ENCODE data around the gene HDAC4.

HDAC4 gene

DNA sequence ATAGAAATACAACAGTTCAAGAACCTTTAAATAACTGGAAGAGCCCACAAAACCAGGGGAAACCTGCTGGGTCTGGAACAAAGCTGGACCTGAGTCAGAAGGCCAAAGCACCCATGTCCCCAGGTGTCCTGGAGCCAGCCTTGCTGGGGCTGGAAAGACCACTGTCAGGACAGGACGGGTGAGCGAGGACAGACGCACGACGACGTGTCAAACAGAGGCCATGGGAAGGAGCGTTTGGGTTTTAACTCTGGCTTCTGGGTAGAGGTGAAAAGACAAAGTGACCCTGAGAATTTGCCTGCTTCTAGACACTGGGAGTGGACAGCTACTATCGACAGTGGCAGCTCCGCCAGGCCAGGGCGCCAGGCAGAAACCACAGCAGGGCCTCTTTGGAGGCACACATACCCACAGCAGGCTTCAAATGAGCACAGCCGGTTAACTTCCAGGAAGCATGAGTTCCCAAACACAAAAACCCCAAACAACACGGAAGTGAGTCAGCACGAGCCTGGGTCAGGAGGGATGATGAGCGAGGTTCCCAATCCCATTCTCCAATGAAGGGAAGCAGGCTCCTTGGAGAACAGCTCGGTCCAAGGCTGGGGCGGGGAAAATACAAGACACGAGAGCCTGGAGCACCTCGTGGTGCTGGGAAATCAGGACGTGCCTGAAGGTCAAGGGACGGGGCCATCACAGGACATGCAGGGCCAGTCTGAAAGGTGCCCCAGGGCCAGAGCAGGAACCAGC lies 344.9 kb downstream of the HDAC4 start (continued):
- TF ChIP-seq ZNF223 (tag by site-specific recombination; IDR thresholded peaks at IDR 0.05) (no peak), ZNF596 (tag by site-specific recombination; IDR thresholded peaks at IDR 0.05) (no peak)

DNA sequence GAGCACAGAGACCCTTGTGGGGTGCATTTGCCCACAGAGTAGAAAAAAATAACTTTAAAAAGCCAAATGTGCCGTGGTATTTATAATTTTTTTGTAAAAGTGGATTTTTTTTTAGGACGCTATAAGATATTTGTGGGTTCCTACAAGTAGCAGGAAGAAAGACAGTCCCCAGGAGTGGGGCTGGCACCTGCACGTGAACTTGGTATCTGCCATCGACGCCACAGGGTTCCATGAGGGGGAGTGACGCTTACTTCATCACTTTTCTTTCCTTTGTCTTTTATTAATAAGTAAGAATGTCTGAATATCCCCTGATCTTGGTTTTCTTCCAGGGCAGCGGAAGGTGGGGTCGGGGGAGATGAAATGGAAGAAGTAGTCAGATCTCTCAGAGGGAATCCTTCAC lies 345.9 kb downstream of the HDAC4 start:
- ChIA-PET CTCF (no interaction called here), POLR2A (no interaction called here)
- H3K27ac ChIP-seq (ENCODE audit: extremely low read depth, low read depth, low read length): no peak overlapping the region
- no peak overlapping the region for H3K4me3 ChIP-seq (ENCODE audit: low read depth, low read length)
- peaks cover 0 to 8% of the 10 kb centered on the region in 2 experiments; a peak in 1 of 3 replicates for H3K36me3 ChIP-seq (ENCODE audit: control insufficient read depth in 2 of 2, insufficient read depth in 1 of 2, low read length in 2 of 2)
- no peaks in the 10 kb centered on the region for H3K4me1 ChIP-seq (ENCODE audit: control insufficient read depth, insufficient read depth, low read length)
- no peaks in the 10 kb centered on the region for H3K9me3 ChIP-seq (ENCODE audit: control insufficient read depth, insufficient read depth, low read depth, low read length)
- TF ChIP-seq, protein P1, sequence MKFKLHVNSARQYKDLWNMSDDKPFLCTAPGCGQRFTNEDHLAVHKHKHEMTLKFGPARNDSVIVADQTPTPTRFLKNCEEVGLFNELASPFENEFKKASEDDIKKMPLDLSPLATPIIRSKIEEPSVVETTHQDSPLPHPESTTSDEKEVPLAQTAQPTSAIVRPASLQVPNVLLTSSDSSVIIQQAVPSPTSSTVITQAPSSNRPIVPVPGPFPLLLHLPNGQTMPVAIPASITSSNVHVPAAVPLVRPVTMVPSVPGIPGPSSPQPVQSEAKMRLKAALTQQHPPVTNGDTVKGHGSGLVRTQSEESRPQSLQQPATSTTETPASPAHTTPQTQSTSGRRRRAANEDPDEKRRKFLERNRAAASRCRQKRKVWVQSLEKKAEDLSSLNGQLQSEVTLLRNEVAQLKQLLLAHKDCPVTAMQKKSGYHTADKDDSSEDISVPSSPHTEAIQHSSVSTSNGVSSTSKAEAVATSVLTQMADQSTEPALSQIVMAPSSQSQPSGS (tag by site-specific recombination; IDR thresholded peaks at IDR 0.05; ENCODE audit: low read depth): no peak
- TF ChIP-seq, protein P2, sequence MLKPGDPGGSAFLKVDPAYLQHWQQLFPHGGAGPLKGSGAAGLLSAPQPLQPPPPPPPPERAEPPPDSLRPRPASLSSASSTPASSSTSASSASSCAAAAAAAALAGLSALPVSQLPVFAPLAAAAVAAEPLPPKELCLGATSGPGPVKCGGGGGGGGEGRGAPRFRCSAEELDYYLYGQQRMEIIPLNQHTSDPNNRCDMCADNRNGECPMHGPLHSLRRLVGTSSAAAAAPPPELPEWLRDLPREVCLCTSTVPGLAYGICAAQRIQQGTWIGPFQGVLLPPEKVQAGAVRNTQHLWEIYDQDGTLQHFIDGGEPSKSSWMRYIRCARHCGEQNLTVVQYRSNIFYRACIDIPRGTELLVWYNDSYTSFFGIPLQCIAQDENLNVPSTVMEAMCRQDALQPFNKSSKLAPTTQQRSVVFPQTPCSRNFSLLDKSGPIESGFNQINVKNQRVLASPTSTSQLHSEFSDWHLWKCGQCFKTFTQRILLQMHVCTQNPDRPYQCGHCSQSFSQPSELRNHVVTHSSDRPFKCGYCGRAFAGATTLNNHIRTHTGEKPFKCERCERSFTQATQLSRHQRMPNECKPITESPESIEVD (tag by site-specific recombination; IDR thresholded peaks at IDR 0.05): no peak
- TF ChIP-seq SP3 (tag by site-specific recombination; IDR thresholded peaks at IDR 0.05): no peak
- TF ChIP-seq TRIM28 (IDR thresholded peaks at IDR 0.05; ENCODE audit: borderline replicate concordance, low read length): no peak
- no peak for TF ChIP-seq ZNF19 (tag by site-specific recombination; IDR thresholded peaks at IDR 0.05; ENCODE audit: low read depth)
- TF ChIP-seq ZNF623 (tag by site-specific recombination; IDR thresholded peaks at IDR 0.05): no peak
- no peak for TF ChIP-seq WT1 (tag by site-specific recombination; IDR thresholded peaks at IDR 0.05)
- TF ChIP-seq ZNF221 (tag by site-specific recombination; IDR thresholded peaks at IDR 0.05; ENCODE audit: borderline replicate concordance): no peak
- no peak for TF ChIP-seq KLF10 (tag by site-specific recombination; IDR thresholded peaks at IDR 0.05)
- TF ChIP-seq, protein P3, sequence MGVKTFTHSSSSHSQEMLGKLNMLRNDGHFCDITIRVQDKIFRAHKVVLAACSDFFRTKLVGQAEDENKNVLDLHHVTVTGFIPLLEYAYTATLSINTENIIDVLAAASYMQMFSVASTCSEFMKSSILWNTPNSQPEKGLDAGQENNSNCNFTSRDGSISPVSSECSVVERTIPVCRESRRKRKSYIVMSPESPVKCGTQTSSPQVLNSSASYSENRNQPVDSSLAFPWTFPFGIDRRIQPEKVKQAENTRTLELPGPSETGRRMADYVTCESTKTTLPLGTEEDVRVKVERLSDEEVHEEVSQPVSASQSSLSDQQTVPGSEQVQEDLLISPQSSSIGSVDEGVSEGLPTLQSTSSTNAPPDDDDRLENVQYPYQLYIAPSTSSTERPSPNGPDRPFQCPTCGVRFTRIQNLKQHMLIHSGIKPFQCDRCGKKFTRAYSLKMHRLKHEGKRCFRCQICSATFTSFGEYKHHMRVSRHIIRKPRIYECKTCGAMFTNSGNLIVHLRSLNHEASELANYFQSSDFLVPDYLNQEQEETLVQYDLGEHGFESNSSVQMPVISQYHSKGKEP (tag by site-specific recombination; IDR thresholded peaks at IDR 0.05): no peak
- TF ChIP-seq ZNF394 (tag by site-specific recombination; IDR thresholded peaks at IDR 0.05; ENCODE audit: borderline replicate concordance): no peak
- no peak for TF ChIP-seq ZNF202 (tag by site-specific recombination; IDR thresholded peaks at IDR 0.05; ENCODE audit: borderline replicate concordance)
- no peak for TF ChIP-seq ZNF560 (tag by site-specific recombination; IDR thresholded peaks at IDR 0.05; ENCODE audit: borderline replicate concordance)
- TF ChIP-seq, protein P4, sequence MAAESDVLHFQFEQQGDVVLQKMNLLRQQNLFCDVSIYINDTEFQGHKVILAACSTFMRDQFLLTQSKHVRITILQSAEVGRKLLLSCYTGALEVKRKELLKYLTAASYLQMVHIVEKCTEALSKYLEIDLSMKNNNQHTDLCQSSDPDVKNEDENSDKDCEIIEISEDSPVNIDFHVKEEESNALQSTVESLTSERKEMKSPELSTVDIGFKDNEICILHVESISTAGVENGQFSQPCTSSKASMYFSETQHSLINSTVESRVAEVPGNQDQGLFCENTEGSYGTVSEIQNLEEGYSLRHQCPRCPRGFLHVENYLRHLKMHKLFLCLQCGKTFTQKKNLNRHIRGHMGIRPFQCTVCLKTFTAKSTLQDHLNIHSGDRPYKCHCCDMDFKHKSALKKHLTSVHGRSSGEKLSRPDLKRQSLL (tag by site-specific recombination; IDR thresholded peaks at IDR 0.05): no peak
- no peak for TF ChIP-seq ZNF274 (IDR thresholded peaks at IDR 0.05; ENCODE audit: low read length)
- TF ChIP-seq ZNF274 (tag by site-specific recombination; IDR thresholded peaks at IDR 0.05; ENCODE audit: borderline replicate concordance): no peak
- TF ChIP-seq, protein P5, sequence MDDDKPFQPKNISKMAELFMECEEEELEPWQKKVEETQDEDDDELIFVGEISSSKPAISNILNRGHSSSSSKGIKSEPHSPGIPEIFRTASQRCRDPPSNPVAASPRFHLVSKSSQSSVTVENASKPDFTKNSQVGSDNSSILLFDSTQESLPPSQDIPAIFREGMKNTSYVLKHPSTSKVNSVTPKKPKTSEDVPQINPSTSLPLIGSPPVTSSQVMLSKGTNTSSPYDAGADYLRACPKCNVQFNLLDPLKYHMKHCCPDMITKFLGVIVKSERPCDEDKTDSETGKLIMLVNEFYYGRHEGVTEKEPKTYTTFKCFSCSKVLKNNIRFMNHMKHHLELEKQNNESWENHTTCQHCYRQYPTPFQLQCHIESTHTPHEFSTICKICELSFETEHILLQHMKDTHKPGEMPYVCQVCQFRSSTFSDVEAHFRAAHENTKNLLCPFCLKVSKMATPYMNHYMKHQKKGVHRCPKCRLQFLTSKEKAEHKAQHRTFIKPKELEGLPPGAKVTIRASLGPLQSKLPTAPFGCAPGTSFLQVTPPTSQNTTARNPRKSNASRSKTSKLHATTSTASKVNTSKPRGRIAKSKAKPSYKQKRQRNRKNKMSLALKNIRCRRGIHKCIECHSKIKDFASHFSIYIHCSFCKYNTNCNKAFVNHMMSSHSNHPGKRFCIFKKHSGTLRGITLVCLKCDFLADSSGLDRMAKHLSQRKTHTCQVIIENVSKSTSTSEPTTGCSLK (tag by site-specific recombination; IDR thresholded peaks at IDR 0.05): no peak
